ENCODE data around the gene NLGN4Y. TPM values are rescaled to one million over a fixed set of nuclear protein-coding genes. Genes with fewer than 3 reads are reported as not detected.

Gene NLGN4Y
- total and polyA plus RNA-seq, 2 of the 13 experiments (the other 11 are each of a cell fraction or from before 2014, with no cell fraction given), result 6.0 to 16.5 TPM

GRCh38 chrY:14837466-14837865 is 313.1 kb downstream of the NLGN4Y start:
- Histone ChIP-seq H3K9me3 (ENCODE audit: low read length) (no peaks in the 10 kb centered on the region), H3K4me1 (ENCODE audit: insufficient read depth, low read length) (no peaks in the 10 kb centered on the region), H3K4me2 (ENCODE audit: low read depth, low read length) (no peak overlapping the region), H3K27me3 (ENCODE audit: control insufficient read depth in 1 of 2, insufficient read depth in 2 of 2, low read length in 2 of 2) (no peaks in the 10 kb centered on the region), H2AFZ (ENCODE audit: low read length) (no peak overlapping the region), H3K9ac (ENCODE audit: insufficient read depth, low read depth, low read length) (no peak overlapping the region), H3K79me2 (ENCODE audit: insufficient read depth, low read length) (no peaks in the 10 kb centered on the region), H3K4me3 (replicated peaks in 1 of 3; ENCODE audit: insufficient read depth in 1 of 3, low read depth in 2 of 3, low read length in 3 of 3) (no peak overlapping the region), H3K27ac (ENCODE audit: extremely low read length, insufficient read depth, low read length) (no peak overlapping the region), H4K20me1 (ENCODE audit: insufficient read depth, low read length) (no peaks in the 10 kb centered on the region), H3K36me3 (replicated peaks in 1 of 2; ENCODE audit: control insufficient read depth in 1 of 2, insufficient read depth in 2 of 2, low read length in 2 of 2) (no peaks in the 10 kb centered on the region)
- intact Hi-C loops (cut with micrococcal nuclease; ENCODE audit: unreplicated experiment), result no loop called here
- no peak for DNase-seq (ENCODE audit: low spot score)
- BruUV-seq (replicated peaks), result no TSS peak
- in situ Hi-C loops (cut with HindIII; ENCODE audit: extremely low pct_ligation_motif_present, low pct_unique_long_range_greater_than_20kb), result no loop called here
- ChIA-PET POLR2A (no interaction called here), CTCF (ENCODE audit: low intra/inter-chr PET ratio, low total read pairs) (no interaction called here)
- WGBS (ENCODE audit: low lambda C conversion rate), result 94% methylated on average over 3 of the region's 3 CpGs
- TF ChIP-seq ZNF121 (CRISPR knock-in tag; IDR thresholded peaks at IDR 0.05) (no peak), RFXAP (CRISPR knock-in tag; IDR thresholded peaks at IDR 0.05; ENCODE audit: borderline replicate concordance) (no peak), ZNF724P (CRISPR knock-in tag; IDR thresholded peaks at IDR 0.05; ENCODE audit: borderline replicate concordance) (no peak), ZNF432 (CRISPR knock-in tag; IDR thresholded peaks at IDR 0.05; ENCODE audit: borderline replicate concordance) (no peak), ZNF407 (CRISPR knock-in tag; IDR thresholded peaks at IDR 0.05; ENCODE audit: not compliant biosample characterization) (no peak)
- FAIRE-seq, result no peak
- no peak for ATAC-seq

Measured in HepG2 (cell line).